Neural cell (in vitro differentiated cells): Measurements from ENCODE around the gene SLC3A2. TPM values are rescaled to one million over a fixed set of nuclear protein-coding genes. Genes with fewer than 3 reads are reported as not detected.

Experiments
- H2AFZ ChIP-seq: fragments of 200-600, 300-800 bp; sonication (generic), shearing (Covaris generic); 2 replicates; pipeline ENCODE4 v1.6.0; 2014; ENCODE audit warnings: low read depth, mild to moderate bottlenecking, antibody characterized with exemption, low read length, moderate library complexity
- H3F3A ChIP-seq: fragments of 200-600 bp; shearing (Covaris generic); 2 replicates; pipeline ENCODE4 v1.6.1; 2016; ENCODE audit warnings: mild to moderate bottlenecking, moderate library complexity, mixed read lengths, antibody characterized with exemption, low read length; ENCODE audit not compliant: insufficient read depth, poor library complexity, severe bottlenecking
- H3K27ac ChIP-seq: fragments of 200-600, 300-800 bp; sonication (generic), shearing (Covaris generic); 2 replicates; pipeline ENCODE4 v1.5.1; 2014; ENCODE audit warnings: mild to moderate bottlenecking, low read length, moderate library complexity
- H3K27me3 ChIP-seq: fragments of 300-800, 200-600 bp; sonication (generic), shearing (Covaris generic); 2 replicates; pipeline ENCODE4 v1.6.0; 2014; ENCODE audit warnings: mild to moderate bottlenecking, low read depth, low read length, moderate library complexity; ENCODE audit not compliant: insufficient read depth
- H3K36me3 ChIP-seq: fragments of 300-800, 200-600 bp; sonication (generic), shearing (Covaris generic); 2 replicates; pipeline ENCODE4 v1.5.1; 2014; ENCODE audit warnings: mild to moderate bottlenecking, antibody characterized with exemption, low read length, moderate library complexity; ENCODE audit not compliant: insufficient read depth
- H3K4me2 ChIP-seq: fragments of 300-800, 200-600 bp; sonication (generic), shearing (Covaris generic); 2 replicates; pipeline ENCODE4 v1.6.0; 2014; ENCODE audit warnings: mild to moderate bottlenecking, low read length
- H3K4me3 ChIP-seq: fragments of 300-800, 200-600 bp; sonication (generic), shearing (Covaris generic); 2 replicates; pipeline ENCODE4 v1.5.1; 2014; ENCODE audit warnings: mild to moderate bottlenecking, low read length, moderate library complexity
- H3K79me2 ChIP-seq: fragments of 200-600 bp; shearing (Covaris generic); replicated peaks from 2 replicates; pipeline ENCODE4 v1.6.0; 2014; ENCODE audit warnings: mild to moderate bottlenecking, low read length, moderate library complexity; ENCODE audit not compliant: insufficient read depth
- H3K9ac ChIP-seq: fragments of 300-800, 200-600 bp; sonication (generic), shearing (Covaris generic); 2 replicates; pipeline ENCODE4 v1.6.1; 2016; ENCODE audit warnings: mild to moderate bottlenecking, low read length, mixed read lengths
- H3K9me2 ChIP-seq: fragments of 200-600 bp; shearing (Covaris generic); 2 replicates; pipeline ENCODE4 v1.6.1; 2016; ENCODE audit warnings: mild to moderate bottlenecking, low read length, mixed read lengths; ENCODE audit not compliant: insufficient read depth
- H3K9me3 ChIP-seq: fragments of 200-600, 300-800 bp; sonication (generic), shearing (Covaris generic); 2 replicates; pipeline ENCODE4 v1.6.1; 2016; ENCODE audit warnings: mild to moderate bottlenecking, mixed run types, low read length, moderate library complexity, mixed read lengths
- H4K20me1 ChIP-seq: fragments of 200-600 bp; shearing (Covaris generic); 2 replicates; pipeline ENCODE4 v1.6.1; 2016; ENCODE audit warnings: mild to moderate bottlenecking, mixed run types; ENCODE audit not compliant: insufficient read depth
- CTCF ChIP-seq: fragments of 450-650 bp; IDR thresholded peaks from 2 replicates; pipeline ENCODE4 v1.5.1; 2014; ENCODE audit warnings: antibody characterized with exemption, mild to moderate bottlenecking, moderate library complexity; ENCODE audit not compliant: poor library complexity, severe bottlenecking
- EP300 ChIP-seq: fragments of 450-650 bp; conservative IDR thresholded peaks from 2 replicates; pipeline ENCODE4 v1.6.1; 2014; ENCODE audit warnings: antibody characterized with exemption, mild to moderate bottlenecking, moderate library complexity; ENCODE audit not compliant: poor library complexity, severe bottlenecking
- EZH2 ChIP-seq: fragments of 200-600, 300-800 bp; shearing (Covaris generic), sonication (generic); IDR thresholded peaks from 2 replicates; pipeline ENCODE4 v1.6.1; 2014; ENCODE audit warnings: antibody characterized with exemption, low read length, borderline replicate concordance, mild to moderate bottlenecking; ENCODE audit not compliant: insufficient read depth, poor library complexity, severe bottlenecking
- MXI1 ChIP-seq: fragments of 450-650 bp; conservative IDR thresholded peaks from 2 replicates; pipeline ENCODE4 v1.6.1; 2014; ENCODE audit warnings: antibody characterized with exemption, mild to moderate bottlenecking; ENCODE audit not compliant: poor library complexity, severe bottlenecking
- POLR2AphosphoS5 ChIP-seq: IDR thresholded peaks from 2 replicates; pipeline ENCODE4 v1.6.1; 2012
- RAD21 ChIP-seq: fragments of 450-650 bp; conservative IDR thresholded peaks from 2 replicates; pipeline ENCODE4 v1.6.1; 2014; ENCODE audit warnings: antibody characterized with exemption, mild to moderate bottlenecking, moderate library complexity
- SMC3 ChIP-seq: fragments of 450-650 bp; conservative IDR thresholded peaks from 2 replicates; pipeline ENCODE4 v1.6.1; 2014; ENCODE audit warnings: antibody characterized with exemption, mild to moderate bottlenecking, moderate library complexity; ENCODE audit not compliant: poor library complexity
- TAF1 ChIP-seq: IDR thresholded peaks from 2 replicates; pipeline ENCODE4 v1.6.1; 2012; ENCODE audit warnings: low read depth
- polyA minus RNA-seq: library from RNA; depleted of rRNA, polyadenylated mRNA; stranded (reverse); fragments of >200 nt; gene quantifications from 2 replicates; pipeline ENCODE4 v1.2.3, GENCODE V29; 2014
- polyA plus RNA-seq: library from polyadenylated mRNA; depleted of rRNA; stranded (reverse); fragments of >200 nt; gene quantifications from 2 replicates; pipeline ENCODE4 v1.2.3, GENCODE V29; 2014
- TF ChIP-seq, protein P1 (sequence below): IDR thresholded peaks from 2 replicates; pipeline ENCODE4 v1.6.1; 2012; ENCODE audit warnings: borderline replicate concordance

Gene SLC3A2
- polyA plus RNA-seq, result 176 and 182 TPM in 2 replicates
- polyA minus RNA-seq, result 89.8 and 110 TPM in 2 replicates

- H3K36me3 ChIP-seq, result peaks cover 16% of the 10 kb centered on the region
- peak within 1 kb of the TSS; percentile 99 for H3K9ac ChIP-seq
- peak within 1 kb of the TSS; percentile 36 for H2AFZ ChIP-seq
- peaks cover 51% of the 10 kb centered on the region for H3K79me2 ChIP-seq
- TF ChIP-seq EP300 (peak; percentile 59), CTCF (peak; percentile 94), POLR2AphosphoS5 (peak; percentile 82), RAD21 (peak; percentile 75), SMC3 (peak; percentile 67), TAF1 (peak; percentile 87), MXI1 (peak; percentile 96), EZH2 (no peak)
- TF ChIP-seq, protein P1, sequence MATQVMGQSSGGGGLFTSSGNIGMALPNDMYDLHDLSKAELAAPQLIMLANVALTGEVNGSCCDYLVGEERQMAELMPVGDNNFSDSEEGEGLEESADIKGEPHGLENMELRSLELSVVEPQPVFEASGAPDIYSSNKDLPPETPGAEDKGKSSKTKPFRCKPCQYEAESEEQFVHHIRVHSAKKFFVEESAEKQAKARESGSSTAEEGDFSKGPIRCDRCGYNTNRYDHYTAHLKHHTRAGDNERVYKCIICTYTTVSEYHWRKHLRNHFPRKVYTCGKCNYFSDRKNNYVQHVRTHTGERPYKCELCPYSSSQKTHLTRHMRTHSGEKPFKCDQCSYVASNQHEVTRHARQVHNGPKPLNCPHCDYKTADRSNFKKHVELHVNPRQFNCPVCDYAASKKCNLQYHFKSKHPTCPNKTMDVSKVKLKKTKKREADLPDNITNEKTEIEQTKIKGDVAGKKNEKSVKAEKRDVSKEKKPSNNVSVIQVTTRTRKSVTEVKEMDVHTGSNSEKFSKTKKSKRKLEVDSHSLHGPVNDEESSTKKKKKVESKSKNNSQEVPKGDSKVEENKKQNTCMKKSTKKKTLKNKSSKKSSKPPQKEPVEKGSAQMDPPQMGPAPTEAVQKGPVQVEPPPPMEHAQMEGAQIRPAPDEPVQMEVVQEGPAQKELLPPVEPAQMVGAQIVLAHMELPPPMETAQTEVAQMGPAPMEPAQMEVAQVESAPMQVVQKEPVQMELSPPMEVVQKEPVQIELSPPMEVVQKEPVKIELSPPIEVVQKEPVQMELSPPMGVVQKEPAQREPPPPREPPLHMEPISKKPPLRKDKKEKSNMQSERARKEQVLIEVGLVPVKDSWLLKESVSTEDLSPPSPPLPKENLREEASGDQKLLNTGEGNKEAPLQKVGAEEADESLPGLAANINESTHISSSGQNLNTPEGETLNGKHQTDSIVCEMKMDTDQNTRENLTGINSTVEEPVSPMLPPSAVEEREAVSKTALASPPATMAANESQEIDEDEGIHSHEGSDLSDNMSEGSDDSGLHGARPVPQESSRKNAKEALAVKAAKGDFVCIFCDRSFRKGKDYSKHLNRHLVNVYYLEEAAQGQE, result peak; percentile 88
- H3K9me2 ChIP-seq, result no peaks in the 10 kb centered on the region
- H3K9me3 ChIP-seq, result no peaks in the 10 kb centered on the region
- H3K27ac ChIP-seq, result peak within 1 kb of the TSS; percentile 99
- H3K4me3 ChIP-seq, result peak within 1 kb of the TSS; percentile 90
- H3K4me2 ChIP-seq, result peak within 1 kb of the TSS; percentile 90
- H3K27me3 ChIP-seq, result no peaks in the 10 kb centered on the region
- no peaks in the 10 kb centered on the region for H3F3A ChIP-seq
- no peaks in the 10 kb centered on the region for H4K20me1 ChIP-seq
These were observed at the start of gene SLC3A2 for GRCh38 chr11:62880803-62881578. SLC3A2 (plus strand) TSS chr11:62880896; CDS start chr11:62881024, 128 bp downstream.

- Histone ChIP-seq H3F3A (no peaks in the 10 kb centered on the region), H3K4me3 (peak overlapping the region; percentile 98), H3K36me3 (no peaks in the 10 kb centered on the region), H3K79me2 (peaks cover 32% of the 10 kb centered on the region), H2AFZ (peak overlapping the region; percentile 33), H3K9me2 (no peaks in the 10 kb centered on the region), H3K9me3 (no peaks in the 10 kb centered on the region), H3K9ac (peak overlapping the region; percentile 95), H3K27me3 (no peaks in the 10 kb centered on the region), H3K27ac (peak overlapping the region; percentile 91), H3K4me2 (peak overlapping the region; percentile 72), H4K20me1 (no peaks in the 10 kb centered on the region)
- TF ChIP-seq EP300 (no peak), MXI1 (no peak), RAD21 (no peak), EZH2 (no peak), CTCF (no peak), SMC3 (no peak), TAF1 (no peak), POLR2AphosphoS5 (no peak)
- TF ChIP-seq, protein P1, result no peak
These were observed 49.7 kb upstream of the SLC3A2 start for GRCh38 chr11:62830904-62831519.
